Uterus (tissue), 4 donors: Measurements from ENCODE around the gene CLEC2B. TPM values are rescaled to one million over a fixed set of nuclear protein-coding genes. Genes with fewer than 3 reads are reported as not detected.

ENCODE experiments used
- DNase-seq, 2 donors: peaks; one replicate each; pipeline ENCODE4 v3.0.0-alpha.2; 2019 to 2020
- H3K27ac ChIP-seq, 2 donors: fragments of 200-600 bp; sonication (generic); 1 replicate in 1 of 2; 2 replicates in 1 of 2; pipeline ENCODE4 v1.5.1; 2016 to 2018
- H3K27me3 ChIP-seq, 2 donors: fragments of 200-600 bp; sonication (generic); one replicate each; pipeline ENCODE4 v1.5.1; 2018 to 2019; ENCODE audit warnings: control low read depth in 1 of 2
- H3K36me3 ChIP-seq, 2 donors: fragments of 200-600 bp; sonication (generic); one replicate each; pipeline ENCODE4 v1.5.1; 2019; ENCODE audit warnings: control low read depth in 1 of 2
- H3K4me1 ChIP-seq, 2 donors: fragments of 200-600 bp; sonication (generic); one replicate each; pipeline ENCODE4 v1.5.1; 2018 to 2019; ENCODE audit warnings: control low read depth in 1 of 2
- H3K4me3 ChIP-seq, 2 donors: fragments of 200-600 bp; sonication (generic); 1 replicate in 1 of 2; 2 replicates in 1 of 2; pipeline ENCODE4 v1.5.1; 2018 to 2019; ENCODE audit warnings: mild to moderate bottlenecking in 1 of 2
- H3K9me3 ChIP-seq, 2 donors: fragments of 200-600 bp; sonication (generic); one replicate each; pipeline ENCODE4 v1.5.1; 2019; ENCODE audit warnings: control low read depth in 1 of 2
- POLR2A ChIP-seq, 2 donors: fragments of 450-650 bp; IDR thresholded peaks; one replicate each; pipeline ENCODE4 v1.6.1; 2016; ENCODE audit warnings: antibody characterized with exemption in 2 of 2, mild to moderate bottlenecking in 1 of 2, moderate library complexity in 1 of 2
- intact Hi-C: fragments of 100-400 bp; cut with DNase I; formaldehyde crosslinking; loops from one replicate; pipeline ENCODE4 v1.15.1; 2023; ENCODE audit warnings: low total_unique reads
- total RNA-seq, 4 donors: library from RNA; depleted of rRNA in 3 of 4; stranded (reverse); fragments of >200 nt in 3 of 4; gene quantifications; one replicate each; pipeline versions ENCODE4 v1.1.0 to v1.2.4, GENCODE V29; 2014 to 2023
- TF ChIP-seq, protein P1 (sequence below), 4 experiments: fragments of 200-600 bp in 2 of 4; fragments of 450-650 bp in 2 of 4; sonication (generic) in 2 of 4; IDR thresholded peaks; one replicate each; pipeline ENCODE4 v1.5.1; 2016 to 2019; ENCODE audit warnings: antibody characterized with exemption in 4 of 4, mild to moderate bottlenecking in 2 of 4, moderate library complexity in 1 of 4
- donor health status: DM: yes; HTN: yes; CAD: no.

CLEC2B gene
- total RNA-seq, 4 donors from 2014 or later = 9.7 to 28.4 (median 22.6) TPM

- Histone ChIP-seq H3K4me3 (no peak overlapping the region), H3K36me3 (no peaks in the 10 kb centered on the region), H3K9me3 (no peaks in the 10 kb centered on the region), H3K27me3 (no peaks in the 10 kb centered on the region), H3K4me1 (no peaks in the 10 kb centered on the region), H3K27ac (no peak overlapping the region)
- intact Hi-C loops = no loop called here
- no peak for DNase-seq
- TF ChIP-seq POLR2A (IDR thresholded peaks at IDR 0.05) = no peak
- TF ChIP-seq, protein P1, sequence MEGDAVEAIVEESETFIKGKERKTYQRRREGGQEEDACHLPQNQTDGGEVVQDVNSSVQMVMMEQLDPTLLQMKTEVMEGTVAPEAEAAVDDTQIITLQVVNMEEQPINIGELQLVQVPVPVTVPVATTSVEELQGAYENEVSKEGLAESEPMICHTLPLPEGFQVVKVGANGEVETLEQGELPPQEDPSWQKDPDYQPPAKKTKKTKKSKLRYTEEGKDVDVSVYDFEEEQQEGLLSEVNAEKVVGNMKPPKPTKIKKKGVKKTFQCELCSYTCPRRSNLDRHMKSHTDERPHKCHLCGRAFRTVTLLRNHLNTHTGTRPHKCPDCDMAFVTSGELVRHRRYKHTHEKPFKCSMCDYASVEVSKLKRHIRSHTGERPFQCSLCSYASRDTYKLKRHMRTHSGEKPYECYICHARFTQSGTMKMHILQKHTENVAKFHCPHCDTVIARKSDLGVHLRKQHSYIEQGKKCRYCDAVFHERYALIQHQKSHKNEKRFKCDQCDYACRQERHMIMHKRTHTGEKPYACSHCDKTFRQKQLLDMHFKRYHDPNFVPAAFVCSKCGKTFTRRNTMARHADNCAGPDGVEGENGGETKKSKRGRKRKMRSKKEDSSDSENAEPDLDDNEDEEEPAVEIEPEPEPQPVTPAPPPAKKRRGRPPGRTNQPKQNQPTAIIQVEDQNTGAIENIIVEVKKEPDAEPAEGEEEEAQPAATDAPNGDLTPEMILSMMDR (IDR thresholded peaks at IDR 0.05) = no peak
Measured at GRCh38 chr12:9848899-9849298, 20.3 kb downstream of the CLEC2B start.

DNA sequence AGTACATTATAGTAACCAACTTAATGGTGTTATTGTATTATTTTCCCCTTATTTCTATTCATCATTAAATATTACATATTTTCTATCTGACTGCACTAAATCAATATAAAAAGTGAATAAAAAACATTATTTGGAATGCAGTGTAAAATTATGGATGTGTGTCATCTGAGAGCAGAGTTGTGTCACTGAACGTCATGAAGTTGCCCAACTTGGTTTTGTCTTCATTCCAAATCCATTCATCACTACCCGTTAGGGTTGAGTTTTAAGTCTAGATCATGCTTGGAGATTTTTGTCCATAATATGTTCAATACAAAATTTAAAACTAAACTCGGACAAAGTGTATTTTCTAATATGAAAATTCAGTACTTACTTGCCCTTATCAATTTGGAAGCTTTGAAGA lies 25.7 kb downstream of the CLEC2B start:
- DNase-seq = no peak
- H3K27me3 ChIP-seq = no peaks in the 10 kb centered on the region
- H3K4me1 ChIP-seq = no peaks in the 10 kb centered on the region
- intact Hi-C loops = no loop called here
- TF ChIP-seq POLR2A (IDR thresholded peaks at IDR 0.05) = no peak
- TF ChIP-seq, protein P1 (IDR thresholded peaks at IDR 0.05) = no peak
- H3K27ac ChIP-seq = no peak overlapping the region
- no peak overlapping the region for H3K4me3 ChIP-seq
- no peaks in the 10 kb centered on the region for H3K9me3 ChIP-seq
- no peaks in the 10 kb centered on the region for H3K36me3 ChIP-seq

- H3K27ac ChIP-seq = no peak overlapping the region
- DNase-seq = no peak
- no peak overlapping the region for H3K4me3 ChIP-seq
- TF ChIP-seq, protein P1 (IDR thresholded peaks at IDR 0.05) = no peak
- no peak for TF ChIP-seq POLR2A (IDR thresholded peaks at IDR 0.05)
- intact Hi-C loops = no loop called here
- no peaks in the 10 kb centered on the region for H3K27me3 ChIP-seq
- no peaks in the 10 kb centered on the region for H3K4me1 ChIP-seq
- H3K9me3 ChIP-seq = no peaks in the 10 kb centered on the region
- no peaks in the 10 kb centered on the region for H3K36me3 ChIP-seq
Measured at GRCh38 chr12:9831720-9832119, 37.4 kb downstream of the CLEC2B start.

- Histone ChIP-seq H3K4me1 (no peaks in the 10 kb centered on the region), H3K36me3 (no peaks in the 10 kb centered on the region), H3K4me3 (no peak overlapping the region), H3K9me3 (no peaks in the 10 kb centered on the region), H3K27me3 (no peaks in the 10 kb centered on the region), H3K27ac (no peak overlapping the region)
- intact Hi-C loops = no loop called here
- no peak for DNase-seq
- TF ChIP-seq POLR2A (IDR thresholded peaks at IDR 0.05) = no peak
- TF ChIP-seq, protein P1 (IDR thresholded peaks at IDR 0.05) = no peak
Measured at GRCh38 chr12:9829982-9830381, 39.2 kb downstream of the CLEC2B start.

DNA sequence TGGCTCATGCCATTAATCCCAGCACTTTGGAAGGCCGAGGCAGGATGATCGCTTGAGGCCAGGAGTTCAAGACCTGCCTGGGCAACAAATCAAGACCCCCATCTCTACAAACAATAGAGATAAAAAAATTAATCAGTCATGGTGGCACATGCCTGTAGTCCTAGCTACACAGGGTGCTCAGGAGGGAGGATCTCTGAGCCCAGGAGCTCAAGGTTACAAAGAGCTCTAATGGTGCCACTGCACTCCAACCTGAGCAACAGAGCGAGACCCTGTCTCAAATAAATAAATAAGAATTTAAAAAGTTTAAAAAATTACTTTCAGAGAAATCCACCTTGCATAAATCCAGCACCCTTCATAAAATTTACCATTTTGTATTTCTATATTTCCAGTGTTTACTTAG lies 39.7 kb downstream of the CLEC2B start:
- Histone ChIP-seq H3K9me3 (no peaks in the 10 kb centered on the region), H3K27ac (no peak overlapping the region), H3K4me1 (no peaks in the 10 kb centered on the region), H3K27me3 (no peaks in the 10 kb centered on the region), H3K36me3 (no peaks in the 10 kb centered on the region), H3K4me3 (no peak overlapping the region)
- no peak for DNase-seq
- intact Hi-C loops = no loop called here
- TF ChIP-seq POLR2A (IDR thresholded peaks at IDR 0.05) = no peak
- TF ChIP-seq, protein P1 (IDR thresholded peaks at IDR 0.05) = no peak
